Loucy (cell line): ENCODE results near the gene RIOK3.

ENCODE experiments used
- EZH2phosphoT487 ChIP-seq: fragments of 200-600 bp; IDR thresholded peaks from 2 replicates; pipeline ENCODE4 v1.6.1; 2018; ENCODE audit warnings: antibody characterized with exemption, mild to moderate bottlenecking, moderate library complexity, borderline replicate concordance
- TF ChIP-seq, protein P1 (sequence below): fragments of 200-600 bp; sonication (generic); conservative IDR thresholded peaks from 2 replicates; pipeline ENCODE4 v1.5.1; 2014; ENCODE audit warnings: mild to moderate bottlenecking, antibody characterized with exemption, low read length

DNA sequence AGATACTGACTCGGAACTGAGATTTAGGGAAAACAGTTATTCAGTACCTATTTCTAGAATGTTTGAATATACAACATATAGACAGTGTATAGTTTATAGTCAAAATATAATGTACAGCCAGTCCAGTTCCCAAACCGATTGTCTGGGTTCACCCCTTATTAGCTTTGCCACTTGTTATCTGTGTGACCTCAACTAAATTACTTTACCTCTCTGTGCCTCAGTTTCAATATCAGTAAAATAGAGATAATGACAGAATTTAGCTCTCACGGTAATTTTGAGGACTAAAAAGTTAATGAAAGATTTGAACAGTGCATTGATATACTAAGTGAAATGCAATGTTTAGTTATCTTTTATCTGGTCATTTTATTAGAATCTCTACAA lies 750 bp upstream of the RIOK3 start:
- TF ChIP-seq, protein P1, sequence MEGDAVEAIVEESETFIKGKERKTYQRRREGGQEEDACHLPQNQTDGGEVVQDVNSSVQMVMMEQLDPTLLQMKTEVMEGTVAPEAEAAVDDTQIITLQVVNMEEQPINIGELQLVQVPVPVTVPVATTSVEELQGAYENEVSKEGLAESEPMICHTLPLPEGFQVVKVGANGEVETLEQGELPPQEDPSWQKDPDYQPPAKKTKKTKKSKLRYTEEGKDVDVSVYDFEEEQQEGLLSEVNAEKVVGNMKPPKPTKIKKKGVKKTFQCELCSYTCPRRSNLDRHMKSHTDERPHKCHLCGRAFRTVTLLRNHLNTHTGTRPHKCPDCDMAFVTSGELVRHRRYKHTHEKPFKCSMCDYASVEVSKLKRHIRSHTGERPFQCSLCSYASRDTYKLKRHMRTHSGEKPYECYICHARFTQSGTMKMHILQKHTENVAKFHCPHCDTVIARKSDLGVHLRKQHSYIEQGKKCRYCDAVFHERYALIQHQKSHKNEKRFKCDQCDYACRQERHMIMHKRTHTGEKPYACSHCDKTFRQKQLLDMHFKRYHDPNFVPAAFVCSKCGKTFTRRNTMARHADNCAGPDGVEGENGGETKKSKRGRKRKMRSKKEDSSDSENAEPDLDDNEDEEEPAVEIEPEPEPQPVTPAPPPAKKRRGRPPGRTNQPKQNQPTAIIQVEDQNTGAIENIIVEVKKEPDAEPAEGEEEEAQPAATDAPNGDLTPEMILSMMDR: no peak
- TF ChIP-seq EZH2phosphoT487: no peak
